ENCODE measurements around the gene ADGRV1.

DNA sequence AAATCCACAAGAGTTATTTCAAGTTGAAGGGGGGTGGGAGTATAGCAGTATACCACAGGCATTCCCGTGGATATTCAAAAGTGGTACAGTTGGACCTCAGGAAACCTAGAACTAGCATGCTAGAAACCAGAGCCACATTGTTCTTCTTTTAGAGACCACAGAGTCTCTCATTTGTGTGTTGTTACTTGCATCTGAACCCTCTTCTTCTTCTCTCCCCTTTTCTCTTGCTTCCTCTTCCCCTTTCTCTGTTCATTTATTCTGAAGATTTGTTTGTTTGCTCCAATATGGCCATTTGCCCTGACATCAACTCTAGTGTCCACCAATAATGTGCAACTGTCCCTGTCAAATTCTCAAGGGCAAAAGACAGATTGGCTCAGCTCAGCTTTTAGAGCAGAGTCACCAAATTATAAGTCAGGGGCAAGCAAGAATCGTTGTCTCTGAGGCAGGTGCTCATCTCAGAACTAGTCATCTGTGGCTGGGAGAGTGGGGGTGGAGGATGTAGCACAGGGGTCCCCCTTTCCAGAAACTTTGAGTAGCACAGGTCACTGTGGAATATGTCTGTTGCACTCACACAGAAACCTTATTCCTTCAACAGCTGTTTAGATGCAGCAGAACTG is 503.5 kb downstream of the ADGRV1 start:
- TF ChIP-seq, protein P1, sequence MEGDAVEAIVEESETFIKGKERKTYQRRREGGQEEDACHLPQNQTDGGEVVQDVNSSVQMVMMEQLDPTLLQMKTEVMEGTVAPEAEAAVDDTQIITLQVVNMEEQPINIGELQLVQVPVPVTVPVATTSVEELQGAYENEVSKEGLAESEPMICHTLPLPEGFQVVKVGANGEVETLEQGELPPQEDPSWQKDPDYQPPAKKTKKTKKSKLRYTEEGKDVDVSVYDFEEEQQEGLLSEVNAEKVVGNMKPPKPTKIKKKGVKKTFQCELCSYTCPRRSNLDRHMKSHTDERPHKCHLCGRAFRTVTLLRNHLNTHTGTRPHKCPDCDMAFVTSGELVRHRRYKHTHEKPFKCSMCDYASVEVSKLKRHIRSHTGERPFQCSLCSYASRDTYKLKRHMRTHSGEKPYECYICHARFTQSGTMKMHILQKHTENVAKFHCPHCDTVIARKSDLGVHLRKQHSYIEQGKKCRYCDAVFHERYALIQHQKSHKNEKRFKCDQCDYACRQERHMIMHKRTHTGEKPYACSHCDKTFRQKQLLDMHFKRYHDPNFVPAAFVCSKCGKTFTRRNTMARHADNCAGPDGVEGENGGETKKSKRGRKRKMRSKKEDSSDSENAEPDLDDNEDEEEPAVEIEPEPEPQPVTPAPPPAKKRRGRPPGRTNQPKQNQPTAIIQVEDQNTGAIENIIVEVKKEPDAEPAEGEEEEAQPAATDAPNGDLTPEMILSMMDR (IDR thresholded peaks at IDR 0.05): no peak
- no peak for TF ChIP-seq ZFX (IDR thresholded peaks at IDR 0.05; ENCODE audit: borderline replicate concordance)

Data from 22Rv1 (cell line).